ENCODE measurements around the gene KPNB1.

GRCh38 chr17:47690121-47690520 is 40.4 kb downstream of the KPNB1 start:
- TF ChIP-seq CTCF (conservative IDR thresholded peaks at IDR 0.05; ENCODE audit: low read depth, low read length) = no peak
- TF ChIP-seq RAD21 (IDR thresholded peaks at IDR 0.05; ENCODE audit: low read length) = no peak
- no peak for TF ChIP-seq POLR2A (IDR thresholded peaks at IDR 0.05; ENCODE audit: low read depth, low read length)
- no peak for TF ChIP-seq CHD1 (IDR thresholded peaks at IDR 0.05; ENCODE audit: low read depth, low read length)
- no peak for TF ChIP-seq RFX5 (IDR thresholded peaks at IDR 0.05; ENCODE audit: low read depth, low read length)
- no peak for TF ChIP-seq USF2 (IDR thresholded peaks at IDR 0.05; ENCODE audit: low read depth, low read length)
- TF ChIP-seq RCOR1 (IDR thresholded peaks at IDR 0.05; ENCODE audit: insufficient replicate concordance, low read length) = no peak
- no peak for TF ChIP-seq CEBPB (IDR thresholded peaks at IDR 0.05; ENCODE audit: low read depth, low read length)
- no peak for TF ChIP-seq NFE2L2 (IDR thresholded peaks at IDR 0.05; ENCODE audit: low read depth, low read length)
- no peak for TF ChIP-seq MAZ (IDR thresholded peaks at IDR 0.05; ENCODE audit: borderline replicate concordance, low read depth, low read length)
- no peak for TF ChIP-seq ELK1 (IDR thresholded peaks at IDR 0.05; ENCODE audit: borderline replicate concordance, low read depth, low read length)
- TF ChIP-seq SMC3 (IDR thresholded peaks at IDR 0.05; ENCODE audit: low read depth, low read length) = no peak
- TF ChIP-seq FOS (IDR thresholded peaks at IDR 0.05; ENCODE audit: low read depth, low read length) = no peak
- no peak for TF ChIP-seq MXI1 (IDR thresholded peaks at IDR 0.05; ENCODE audit: borderline replicate concordance, low read depth, low read length)

Data from IMR-90 (cell line).